Pancreas (tissue), 10 donors: ENCODE data around the gene RSPH4A. TPM values are rescaled to one million over a fixed set of nuclear protein-coding genes. Genes with fewer than 3 reads are reported as not detected.
"Not testable (repeated sequence)": the region's sequence is repeated elsewhere in the genome, so short reads cannot be mapped to it uniquely, and the experiment has no call there.

Experiments used
- ATAC-seq, 4 donors: fragments of 200-7000 bp; cut with Tn5 transposase; one replicate each; pipeline versions ENCODE4 v1.8.0 to v1.9.1; 2020; ENCODE audit warnings: mild to moderate bottlenecking in 4 of 4, moderate library complexity in 4 of 4
- DNase-seq, 6 donors: peaks; one replicate each; pipeline ENCODE4 v3.0.0-alpha.2; 2020
- FAIRE-seq: peaks from 2 replicates; lab custom pipeline; 2012; peaks lifted over from hg19 to GRCh38; lab: Jason Lieb, UNC
- H3K27ac ChIP-seq, 4 donors: fragments of 200-600 bp; sonication (generic); 1 replicate in 3 of 4; 2 replicates in 1 of 4; pipeline versions ENCODE4 v1.5.0 to v1.8.0; 2020
- H3K27me3 ChIP-seq, 4 donors: fragments of 200-600 bp; one replicate each; pipeline ENCODE4 v1.8.0; 2021
- H3K36me3 ChIP-seq, 3 donors: fragments of 200-600 bp; sonication (generic) in 1 of 3; one replicate each; pipeline versions ENCODE4 v1.5.0 to v1.8.0; 2020 to 2021
- H3K4me1 ChIP-seq, 3 donors: fragments of 200-600 bp; one replicate each; pipeline ENCODE4 v1.8.0; 2021
- H3K4me3 ChIP-seq, 4 donors: fragments of 200-600 bp; sonication (generic) in 2 of 4; one replicate each; pipeline versions ENCODE4 v1.5.0 to v1.8.0; 2020 to 2021
- H3K9me3 ChIP-seq, 4 donors: fragments of 200-600 bp; one replicate each; pipeline ENCODE4 v1.8.0; 2021
- WGBS, 2 donors: extraction: QIAGEN DNeasy Blood & Tissue Kit; methylation state at CpG; one replicate each; pipeline ENCODE4 v1.1.7; 2013; 5-methylcytosine and 5-hydroxymethylcytosine counted together
- intact Hi-C, 3 donors: fragments of 100-400 bp; cut with DNase I; formaldehyde crosslinking; loops; one replicate each; pipeline versions ENCODE4 v1.11.1 to v1.14.2; 2022
- polyA plus RNA-seq, 2 donors: library from polyadenylated mRNA; stranded (reverse); fragments of 200-250 nt; gene quantifications; one replicate each; pipeline ENCODE4 v1.2.3, GENCODE V29; 2013
- total RNA-seq, 6 donors: library from RNA; stranded (reverse); fragmentation: NEBNext Ultra II Directional in 4 of 6; extraction: Animal tissue kit (Norgen Biotek cat#: 25700) in 4 of 6; gene quantifications; one replicate each; pipeline versions ENCODE4 v1.2.1 to v1.2.4, GENCODE V29; 2021 to 2023
- TF ChIP-seq, protein P1 (sequence below), 4 donors: fragments of 200-600 bp; sonication (generic) in 3 of 4; IDR thresholded peaks; one replicate each; pipeline versions ENCODE4 v1.5.0 to v1.8.0; 2021; ENCODE audit warnings: antibody characterized with exemption in 4 of 4
- donor health status: healthy with polysubstance abuse.
- donor health status: DM: no; HTN: no; CAD: no; lungs with moderate emphysema.
- donor health status: DM: no; HTN: no; CAD: no.
- donor health status: control.
- donor health status: control.
- donor health status: Bipolar disorder and iron deficiency.
- donor health status: DM: yes; HTN: yes; CAD: no.
- donor health status: DM: no; HTN: no; CAD: no.
- donor health status: DM: no; HTN: no; CAD: no.
- donor health status: DM: yes; HTN: yes; CAD: no.

The RSPH4A gene
- total and polyA plus RNA-seq, 8 donors: 0.23 to 1.2 (median 0.42) TPM

DNA sequence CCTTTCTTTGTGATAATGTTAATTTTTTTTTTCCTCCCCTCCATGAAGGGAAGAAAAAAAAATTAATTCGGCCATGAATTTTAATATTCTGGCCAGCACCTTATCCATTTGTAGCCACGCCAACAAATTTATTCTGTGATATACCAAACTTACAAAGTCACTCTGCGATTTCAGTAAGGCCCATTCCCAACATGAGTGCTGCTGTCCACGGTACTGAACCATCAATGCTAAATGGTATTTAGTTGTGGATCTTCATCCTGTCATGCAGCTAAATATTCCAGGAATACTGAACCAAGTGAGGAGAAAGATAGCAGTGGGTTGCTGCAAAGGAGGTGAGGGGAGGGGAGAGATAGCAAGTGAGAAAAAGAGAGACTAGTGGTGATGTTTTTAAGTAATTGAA lies 19.5 kb upstream of the RSPH4A start:
- TF ChIP-seq, protein P1, sequence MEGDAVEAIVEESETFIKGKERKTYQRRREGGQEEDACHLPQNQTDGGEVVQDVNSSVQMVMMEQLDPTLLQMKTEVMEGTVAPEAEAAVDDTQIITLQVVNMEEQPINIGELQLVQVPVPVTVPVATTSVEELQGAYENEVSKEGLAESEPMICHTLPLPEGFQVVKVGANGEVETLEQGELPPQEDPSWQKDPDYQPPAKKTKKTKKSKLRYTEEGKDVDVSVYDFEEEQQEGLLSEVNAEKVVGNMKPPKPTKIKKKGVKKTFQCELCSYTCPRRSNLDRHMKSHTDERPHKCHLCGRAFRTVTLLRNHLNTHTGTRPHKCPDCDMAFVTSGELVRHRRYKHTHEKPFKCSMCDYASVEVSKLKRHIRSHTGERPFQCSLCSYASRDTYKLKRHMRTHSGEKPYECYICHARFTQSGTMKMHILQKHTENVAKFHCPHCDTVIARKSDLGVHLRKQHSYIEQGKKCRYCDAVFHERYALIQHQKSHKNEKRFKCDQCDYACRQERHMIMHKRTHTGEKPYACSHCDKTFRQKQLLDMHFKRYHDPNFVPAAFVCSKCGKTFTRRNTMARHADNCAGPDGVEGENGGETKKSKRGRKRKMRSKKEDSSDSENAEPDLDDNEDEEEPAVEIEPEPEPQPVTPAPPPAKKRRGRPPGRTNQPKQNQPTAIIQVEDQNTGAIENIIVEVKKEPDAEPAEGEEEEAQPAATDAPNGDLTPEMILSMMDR (IDR thresholded peaks at IDR 0.05): no peak
- DNase-seq (no peak), ATAC-seq (no peak), FAIRE-seq (no peak)
- Histone ChIP-seq H3K27me3 (no peaks in the 10 kb centered on the region), H3K4me1 (peaks cover 0 to 4% (median 0%) of the 10 kb centered on the region in 3 donors), H3K27ac (no peak overlapping the region), H3K36me3 (peaks cover 4 to 17% (median 5%) of the 10 kb centered on the region in 3 donors), H3K9me3 (no peaks in the 10 kb centered on the region), H3K4me3 (no peak overlapping the region)
- intact Hi-C loops: no loop called here
- WGBS, 2 donors: 75 to 81% methylated on average over 4 of the region's 4 CpGs

GRCh38 chr6:116603916-116604315 lies 12.4 kb upstream of the RSPH4A start:
- 92 to 96% methylated on average over 3 of the region's 3 CpGs for WGBS, 2 donors
- DNase-seq, FAIRE-seq, H3K4me3 ChIP-seq, H3K27ac ChIP-seq, H3K4me1 ChIP-seq, H3K9me3 ChIP-seq, H3K36me3 ChIP-seq, intact Hi-C loops, ATAC-seq, H3K27me3 ChIP-seq: not testable (repeated sequence)

DNA sequence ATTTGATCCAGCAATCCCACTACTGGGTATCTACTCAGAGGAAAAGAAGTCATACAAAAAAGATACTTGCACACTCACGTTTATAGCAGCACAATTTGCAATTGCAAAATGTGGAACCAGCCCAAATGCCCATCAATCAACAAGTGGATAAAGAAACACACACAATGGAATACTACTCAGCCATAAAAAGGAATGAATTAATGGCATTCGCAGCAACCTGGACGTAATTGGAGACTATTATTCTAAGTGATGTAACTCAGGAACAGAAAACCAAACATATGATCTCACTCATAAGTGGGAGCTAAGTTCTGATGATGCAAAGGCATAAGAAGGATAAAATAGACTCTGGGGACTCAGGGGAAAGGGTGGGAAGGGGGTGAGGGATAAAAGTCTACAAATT lies 11.4 kb upstream of the RSPH4A start:
- H3K27me3 ChIP-seq, FAIRE-seq, H3K36me3 ChIP-seq, ATAC-seq, H3K4me3 ChIP-seq, intact Hi-C loops, H3K4me1 ChIP-seq, H3K27ac ChIP-seq, DNase-seq, H3K9me3 ChIP-seq: not testable (repeated sequence)
- WGBS, 2 donors: 87% methylated on average over 3 of the region's 3 CpGs

GRCh38 chr6:116605935-116606334 lies 10.3 kb upstream of the RSPH4A start:
- no peak for FAIRE-seq

DNA sequence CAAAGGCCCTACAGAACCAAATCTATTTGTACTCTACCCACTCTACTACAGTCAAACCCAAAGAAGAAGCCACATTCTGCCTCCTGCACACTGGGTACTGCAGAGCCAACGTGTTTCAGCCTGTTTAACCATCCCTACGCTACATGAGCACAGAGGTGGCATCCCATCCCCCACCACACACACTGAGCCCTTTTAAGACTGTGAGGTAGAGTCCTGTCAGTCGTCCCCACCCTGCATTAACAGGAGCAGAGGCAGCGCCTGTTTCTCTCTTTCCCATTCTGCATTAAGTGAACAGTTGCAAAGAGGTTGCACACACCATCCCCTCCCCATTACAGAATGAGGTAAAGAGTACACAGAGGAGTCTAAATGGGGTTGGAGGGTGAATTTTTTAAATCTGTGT lies 5.2 kb upstream of the RSPH4A start:
- 83 to 85% methylated on average over 4 of the region's 4 CpGs for WGBS, 2 donors
- H3K27ac ChIP-seq: no peak overlapping the region
- intact Hi-C loops: no loop called here
- ATAC-seq: no peak
- no peaks in the 10 kb centered on the region for H3K27me3 ChIP-seq
- no peak overlapping the region for H3K4me3 ChIP-seq
- no peak for FAIRE-seq
- peaks cover 0 to 10% (median 9%) of the 10 kb centered on the region in 3 donors for H3K4me1 ChIP-seq
- no peaks in the 10 kb centered on the region for H3K36me3 ChIP-seq
- TF ChIP-seq, protein P1 (IDR thresholded peaks at IDR 0.05): no peak
- H3K9me3 ChIP-seq: no peaks in the 10 kb centered on the region
- DNase-seq: no peak

More at GRCh38 chr6:116605935-116606334, 10.3 kb upstream of the RSPH4A start:
- WGBS, 2 donors: 97 to 99% methylated on average over 4 of the region's 4 CpGs
- H3K27me3 ChIP-seq: no peaks in the 10 kb centered on the region
- H3K9me3 ChIP-seq: no peaks in the 10 kb centered on the region
- no peak overlapping the region for H3K27ac ChIP-seq
- H3K4me3 ChIP-seq: no peak overlapping the region
- no peaks in the 10 kb centered on the region for H3K36me3 ChIP-seq
- H3K4me1 ChIP-seq: no peaks in the 10 kb centered on the region
- DNase-seq (no peak), ATAC-seq (no peak)
- intact Hi-C loops: no loop called here
- TF ChIP-seq, protein P1 (IDR thresholded peaks at IDR 0.05): no peak

DNA sequence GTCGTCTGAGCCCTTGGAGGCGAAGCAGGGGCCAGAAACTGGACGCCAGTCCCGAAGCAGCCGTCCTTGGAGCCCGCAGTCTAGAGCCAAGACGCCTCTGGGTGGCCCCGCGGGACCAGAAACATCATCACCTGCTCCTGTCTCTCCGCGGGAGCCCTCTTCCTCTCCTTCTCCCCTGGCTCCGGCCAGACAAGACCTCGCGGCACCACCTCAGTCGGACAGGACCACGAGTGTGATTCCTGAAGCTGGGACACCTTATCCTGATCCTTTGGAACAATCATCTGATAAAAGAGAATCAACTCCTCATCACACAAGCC lies 416 bp downstream of the RSPH4A start:
- DNase-seq: peak in 4 of 6 donors; percentile 25 to 55 (median 28)
- FAIRE-seq: no peak
- intact Hi-C loops: no loop called here
- Histone ChIP-seq H3K9me3 (no peaks in the 10 kb centered on the region), H3K27ac (no peak overlapping the region), H3K36me3 (no peaks in the 10 kb centered on the region), H3K27me3 (no peaks in the 10 kb centered on the region), H3K4me3 (peak overlapping the region; percentile 17 to 59 (median 32)), H3K4me1 (peaks cover 0 to 12% (median 10%) of the 10 kb centered on the region in 3 donors)
- TF ChIP-seq, protein P1 (IDR thresholded peaks at IDR 0.05): no peak
- ATAC-seq: peak; percentile 18 to 62 (median 44)
- 0 to 1% methylated on average over 16 of the region's 16 CpGs for WGBS, 2 donors
